Stimulated activated CD4-positive, alpha-beta T cell treated with anti-CD3 and anti-CD28 coated beads, Interleukin-1b, Interleukin-23, amount 100 ng/mL, for 24 hours (primary cell): Measurements from ENCODE around the gene ARHGEF28.

ENCODE experiments used
- DNase-seq, 4 experiments: peaks; one replicate each; pipeline ENCODE4 v3.0.0-alpha.2; 2020; ENCODE audit warnings: low read depth in 4 of 4, low spot score in 1 of 4

Gene ARHGEF28

GRCh38 chr5:73619606-73620333, 6.2 kb upstream of the ARHGEF28 start:
- DNase-seq: no peak

GRCh38 chr5:73620334-73620687, 5.7 kb upstream of the ARHGEF28 start:
- no peak for DNase-seq

GRCh38 chr5:73623060-73623459, 2.9 kb upstream of the ARHGEF28 start:
- no peak for DNase-seq

- no peak for DNase-seq
Measured at GRCh38 chr5:73623901-73624404, 2.0 kb upstream of the ARHGEF28 start.

GRCh38 chr5:73624888-73625287, 1.1 kb upstream of the ARHGEF28 start:
- DNase-seq: no peak

- no peak for DNase-seq
Measured at GRCh38 chr5:73625372-73625943, 538 bp upstream of the ARHGEF28 start.

- no peak for DNase-seq
Measured at GRCh38 chr5:73626814-73627313, 868 bp downstream of the ARHGEF28 start.

GRCh38 chr5:73629456-73629855, 3.5 kb downstream of the ARHGEF28 start:
- no peak for DNase-seq

GRCh38 chr5:73630765-73631164, 4.8 kb downstream of the ARHGEF28 start:
- DNase-seq: no peak

- DNase-seq: no peak
Measured at GRCh38 chr5:73631500-73631899, 5.5 kb downstream of the ARHGEF28 start.

GRCh38 chr5:73633060-73633459, 7.1 kb downstream of the ARHGEF28 start:
- DNase-seq: no peak

- DNase-seq: no peak
Measured at GRCh38 chr5:73636408-73636807, 10.4 kb downstream of the ARHGEF28 start.

- DNase-seq: no peak
Measured at GRCh38 chr5:73637565-73637964, 11.6 kb downstream of the ARHGEF28 start.

GRCh38 chr5:73638344-73639095, 12.5 kb downstream of the ARHGEF28 start:
- DNase-seq: no peak

- no peak for DNase-seq
Measured at GRCh38 chr5:73640861-73641320, 14.9 kb downstream of the ARHGEF28 start.

- DNase-seq: no peak
Measured at GRCh38 chr5:73641811-73642210, 15.8 kb downstream of the ARHGEF28 start.

GRCh38 chr5:73642344-73642743, 16.3 kb downstream of the ARHGEF28 start:
- DNase-seq: no peak

- DNase-seq: no peak
Measured at GRCh38 chr5:73644385-73644963, 18.5 kb downstream of the ARHGEF28 start.

GRCh38 chr5:73647721-73648120, 21.7 kb downstream of the ARHGEF28 start:
- no peak for DNase-seq

- no peak for DNase-seq
Measured at GRCh38 chr5:73648515-73648914, 22.5 kb downstream of the ARHGEF28 start.

- DNase-seq: no peak
Measured at GRCh38 chr5:73649926-73650325, 23.9 kb downstream of the ARHGEF28 start.
